ENCODE measurements around the gene RPS6KA5. TPM values are rescaled to one million over a fixed set of nuclear protein-coding genes. Genes with fewer than 3 reads are reported as not detected.

RPS6KA5 gene
- total RNA-seq, 1 experiment from 2014 or later: 3.8 TPM

DNA sequence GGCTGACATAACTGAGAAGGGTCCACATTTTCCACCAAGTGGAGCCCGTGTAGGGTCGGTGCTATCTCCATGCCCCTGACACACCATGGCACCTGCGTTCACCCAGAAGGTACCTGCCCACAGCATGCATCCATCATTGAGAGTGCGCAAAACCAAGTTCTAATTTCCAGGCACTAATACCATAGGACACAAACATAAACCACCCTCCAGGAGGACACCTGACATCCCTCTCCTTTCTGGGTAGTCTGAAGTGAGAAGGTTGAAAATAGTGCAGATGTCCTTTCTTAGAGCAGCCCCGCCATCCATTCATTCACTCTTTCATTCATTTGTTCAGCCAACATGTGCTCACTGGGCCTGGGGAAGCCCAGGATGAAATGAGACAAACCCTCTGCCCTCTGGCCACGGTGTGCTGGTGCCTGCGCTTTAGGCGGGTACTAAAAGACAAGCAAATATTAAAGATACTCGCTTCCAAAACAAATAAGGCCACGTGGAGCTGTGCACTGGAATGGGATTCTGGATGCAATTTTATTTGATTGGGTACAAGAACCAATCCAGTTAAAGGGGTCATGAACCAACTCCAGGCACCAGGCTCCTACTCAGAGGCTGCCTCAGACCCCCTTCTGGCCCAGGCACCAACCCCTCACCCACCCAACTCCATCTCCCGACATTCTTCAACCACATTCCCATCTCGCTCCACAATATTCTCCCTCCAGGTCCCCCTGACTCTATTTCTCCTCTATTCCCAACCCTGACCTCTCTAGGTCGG, 245.5 kb downstream of the RPS6KA5 start:
- no peaks in the 10 kb centered on the region for H3K9me3 Mint-ChIP-seq
- H3K18ac ChIP-seq (ENCODE audit: insufficient read length, low read depth, low read length): no peak overlapping the region
- no peaks in the 10 kb centered on the region for H3K79me1 ChIP-seq (ENCODE audit: insufficient read depth, low read depth, low read length, poor library complexity, severe bottlenecking)
- no peak overlapping the region for H3K14ac ChIP-seq (ENCODE audit: insufficient read depth, low read length)
- H3K23ac ChIP-seq (ENCODE audit: insufficient read length, low read depth, low read length): no peak overlapping the region
- H3K27me3 Mint-ChIP-seq (ENCODE audit: low read depth): peaks cover 25% of the 10 kb centered on the region
- H3K4me2 ChIP-seq (ENCODE audit: insufficient read depth, insufficient read length, low read length): peak overlapping the region; percentile 83
- peak overlapping the region; percentile 76 to 84 for H3K4me3 Mint-ChIP-seq
- DNase-seq: no peak
- no peaks in the 10 kb centered on the region for H3K79me2 ChIP-seq (ENCODE audit: insufficient read depth, low read length)
- no peak overlapping the region for H2BK5ac ChIP-seq (ENCODE audit: insufficient read length, low read length)
- no peak overlapping the region for H4K5ac ChIP-seq (ENCODE audit: insufficient read length, low read depth, low read length)
- no peak overlapping the region for H3K9ac ChIP-seq (ENCODE audit: extremely low read depth, insufficient read length, low read length)
- peaks cover 5 to 8% of the 10 kb centered on the region in 2 experiments for H3K4me1 Mint-ChIP-seq
- H3K27me3 ChIP-seq (ENCODE audit: insufficient read depth, low read length): no peaks in the 10 kb centered on the region
- no peak overlapping the region for H4K91ac ChIP-seq (ENCODE audit: insufficient read length, low read depth, low read length)
- H2AFZ ChIP-seq (ENCODE audit: low read length): no peak overlapping the region
- no peak overlapping the region for H2BK15ac ChIP-seq (ENCODE audit: low read depth, low read length)
- no peak overlapping the region for H3T11ph ChIP-seq (ENCODE audit: low read length)
- no peak overlapping the region for H3K56ac ChIP-seq (ENCODE audit: insufficient read length, low read depth, low read length)
- no peak overlapping the region for H3K4ac ChIP-seq (ENCODE audit: low read depth, low read length)
- H2BK12ac ChIP-seq (ENCODE audit: insufficient read length, low read depth, low read length): no peak overlapping the region
- no peaks in the 10 kb centered on the region for H3K4me1 ChIP-seq (ENCODE audit: insufficient read depth, low read length)
- no peaks in the 10 kb centered on the region for H4K20me1 ChIP-seq (ENCODE audit: control insufficient read depth, insufficient read depth, insufficient read length)
- no peaks in the 10 kb centered on the region for H3K9me3 ChIP-seq (ENCODE audit: control insufficient read depth, low read depth, low read length)
- no peak overlapping the region for H2AK5ac ChIP-seq (ENCODE audit: insufficient read length, low read length)
- no peak overlapping the region for H3K27ac ChIP-seq (ENCODE audit: insufficient read length, low read depth, low read length)
- H3K27ac Mint-ChIP-seq: no peak overlapping the region
- WGBS (ENCODE audit: extremely low coverage, insufficient read length, low lambda C conversion rate): 100% methylated on average over 1 of the region's 13 CpGs
- H4K8ac ChIP-seq (replicated peaks; ENCODE audit: insufficient read length, low read depth, low read length): no peak overlapping the region
- no peaks in the 10 kb centered on the region; a peak in 1 of 7 replicates for H3K36me3 Mint-ChIP-seq (ENCODE audit: insufficient read depth in 1 of 3, low read depth in 3 of 3)
- no peak overlapping the region for H2BK20ac ChIP-seq (ENCODE audit: low read depth, low read length, poor library complexity, severe bottlenecking)
- H3K23me2 ChIP-seq (ENCODE audit: insufficient read length, low read depth, low read length, poor library complexity, severe bottlenecking): peaks cover 4% of the 10 kb centered on the region
- H2BK120ac ChIP-seq (ENCODE audit: low read depth, low read length, poor library complexity, severe bottlenecking): no peak overlapping the region
- TF ChIP-seq, protein P1, sequence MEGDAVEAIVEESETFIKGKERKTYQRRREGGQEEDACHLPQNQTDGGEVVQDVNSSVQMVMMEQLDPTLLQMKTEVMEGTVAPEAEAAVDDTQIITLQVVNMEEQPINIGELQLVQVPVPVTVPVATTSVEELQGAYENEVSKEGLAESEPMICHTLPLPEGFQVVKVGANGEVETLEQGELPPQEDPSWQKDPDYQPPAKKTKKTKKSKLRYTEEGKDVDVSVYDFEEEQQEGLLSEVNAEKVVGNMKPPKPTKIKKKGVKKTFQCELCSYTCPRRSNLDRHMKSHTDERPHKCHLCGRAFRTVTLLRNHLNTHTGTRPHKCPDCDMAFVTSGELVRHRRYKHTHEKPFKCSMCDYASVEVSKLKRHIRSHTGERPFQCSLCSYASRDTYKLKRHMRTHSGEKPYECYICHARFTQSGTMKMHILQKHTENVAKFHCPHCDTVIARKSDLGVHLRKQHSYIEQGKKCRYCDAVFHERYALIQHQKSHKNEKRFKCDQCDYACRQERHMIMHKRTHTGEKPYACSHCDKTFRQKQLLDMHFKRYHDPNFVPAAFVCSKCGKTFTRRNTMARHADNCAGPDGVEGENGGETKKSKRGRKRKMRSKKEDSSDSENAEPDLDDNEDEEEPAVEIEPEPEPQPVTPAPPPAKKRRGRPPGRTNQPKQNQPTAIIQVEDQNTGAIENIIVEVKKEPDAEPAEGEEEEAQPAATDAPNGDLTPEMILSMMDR (conservative IDR thresholded peaks at IDR 0.05): no peak
